ENCODE measurements around the gene ANKRD33.

Gene ANKRD33

GRCh38 chr12:51870504-51870903, 17.4 kb upstream of the ANKRD33 start:
- peaks cover 52% of the 10 kb centered on the region for H3K27me3 ChIP-seq (ENCODE audit: insufficient read depth, low read length)
- no peak overlapping the region for H3K9ac ChIP-seq (ENCODE audit: low read depth, low read length)
- H3K4me1 ChIP-seq (ENCODE audit: insufficient read depth, low read length) = peaks cover 24% of the 10 kb centered on the region
- no peaks in the 10 kb centered on the region for H3K36me3 ChIP-seq (ENCODE audit: insufficient read depth, low read depth, low read length)
- no peaks in the 10 kb centered on the region for H3K9me3 ChIP-seq (ENCODE audit: insufficient read depth, low read depth, low read length)
- H3K4me3 ChIP-seq (ENCODE audit: low read length) = no peak overlapping the region
- H3K27ac ChIP-seq (ENCODE audit: low read length) = no peak overlapping the region

GRCh38 chr12:51871126-51871525, 16.8 kb upstream of the ANKRD33 start:
- H3K27ac ChIP-seq (ENCODE audit: low read length) = no peak overlapping the region
- peaks cover 18% of the 10 kb centered on the region for H3K4me1 ChIP-seq (ENCODE audit: insufficient read depth, low read length)
- no peaks in the 10 kb centered on the region for H3K36me3 ChIP-seq (ENCODE audit: insufficient read depth, low read depth, low read length)
- no peak overlapping the region for H3K4me3 ChIP-seq (ENCODE audit: low read length)
- peaks cover 46% of the 10 kb centered on the region for H3K27me3 ChIP-seq (ENCODE audit: insufficient read depth, low read length)
- no peaks in the 10 kb centered on the region for H3K9me3 ChIP-seq (ENCODE audit: insufficient read depth, low read depth, low read length)
- H3K9ac ChIP-seq (ENCODE audit: low read depth, low read length) = no peak overlapping the region

GRCh38 chr12:51871918-51872688, 15.8 kb upstream of the ANKRD33 start:
- Histone ChIP-seq H3K9ac (ENCODE audit: low read depth, low read length) (no peak overlapping the region), H3K4me3 (ENCODE audit: low read length) (no peak overlapping the region), H3K4me1 (ENCODE audit: insufficient read depth, low read length) (peaks cover 15% of the 10 kb centered on the region), H3K27ac (ENCODE audit: low read length) (no peak overlapping the region), H3K27me3 (ENCODE audit: insufficient read depth, low read length) (peaks cover 44% of the 10 kb centered on the region), H3K36me3 (ENCODE audit: insufficient read depth, low read depth, low read length) (no peaks in the 10 kb centered on the region), H3K9me3 (ENCODE audit: insufficient read depth, low read depth, low read length) (no peaks in the 10 kb centered on the region)

- peaks cover 38% of the 10 kb centered on the region for H3K27me3 ChIP-seq (ENCODE audit: insufficient read depth, low read length)
Observed at GRCh38 chr12:51872689-51872981, 15.3 kb upstream of the ANKRD33 start.

GRCh38 chr12:51873251-51873994, 14.5 kb upstream of the ANKRD33 start:
- no peak overlapping the region for H3K27ac ChIP-seq (ENCODE audit: low read length)
- H3K4me3 ChIP-seq (ENCODE audit: low read length) = no peak overlapping the region
- peaks cover 30% of the 10 kb centered on the region for H3K27me3 ChIP-seq (ENCODE audit: insufficient read depth, low read length)
- H3K9me3 ChIP-seq (ENCODE audit: insufficient read depth, low read depth, low read length) = no peaks in the 10 kb centered on the region
- no peak overlapping the region for H3K9ac ChIP-seq (ENCODE audit: low read depth, low read length)
- H3K36me3 ChIP-seq (ENCODE audit: insufficient read depth, low read depth, low read length) = no peaks in the 10 kb centered on the region
- peaks cover 14% of the 10 kb centered on the region for H3K4me1 ChIP-seq (ENCODE audit: insufficient read depth, low read length)

More at GRCh38 chr12:51872689-51872981, 15.3 kb upstream of the ANKRD33 start:
- peaks cover 15% of the 10 kb centered on the region for H3K4me1 ChIP-seq (ENCODE audit: insufficient read depth, low read length)
- no peaks in the 10 kb centered on the region for H3K36me3 ChIP-seq (ENCODE audit: insufficient read depth, low read depth, low read length)
- H3K9ac ChIP-seq (ENCODE audit: low read depth, low read length) = no peak overlapping the region
- no peak overlapping the region for H3K27ac ChIP-seq (ENCODE audit: low read length)
- H3K9me3 ChIP-seq (ENCODE audit: insufficient read depth, low read depth, low read length) = no peaks in the 10 kb centered on the region
- no peak overlapping the region for H3K4me3 ChIP-seq (ENCODE audit: low read length)

- no peaks in the 10 kb centered on the region for H3K9me3 ChIP-seq (ENCODE audit: insufficient read depth, low read depth, low read length)
- H3K27ac ChIP-seq (ENCODE audit: low read length) = no peak overlapping the region
- H3K9ac ChIP-seq (ENCODE audit: low read depth, low read length) = no peak overlapping the region
- peaks cover 13% of the 10 kb centered on the region for H3K4me1 ChIP-seq (ENCODE audit: insufficient read depth, low read length)
- peaks cover 25% of the 10 kb centered on the region for H3K27me3 ChIP-seq (ENCODE audit: insufficient read depth, low read length)
- H3K4me3 ChIP-seq (ENCODE audit: low read length) = no peak overlapping the region
- H3K36me3 ChIP-seq (ENCODE audit: insufficient read depth, low read depth, low read length) = no peaks in the 10 kb centered on the region
Observed at GRCh38 chr12:51874000-51874399, 13.9 kb upstream of the ANKRD33 start.

- Histone ChIP-seq H3K9ac (ENCODE audit: low read depth, low read length) (no peak overlapping the region), H3K27ac (ENCODE audit: low read length) (no peak overlapping the region), H3K9me3 (ENCODE audit: insufficient read depth, low read depth, low read length) (no peaks in the 10 kb centered on the region), H3K4me1 (ENCODE audit: insufficient read depth, low read length) (peaks cover 12% of the 10 kb centered on the region), H3K36me3 (ENCODE audit: insufficient read depth, low read depth, low read length) (no peaks in the 10 kb centered on the region), H3K4me3 (ENCODE audit: low read length) (no peak overlapping the region), H3K27me3 (ENCODE audit: insufficient read depth, low read length) (peaks cover 23% of the 10 kb centered on the region)
Observed at GRCh38 chr12:51874486-51874885, 13.4 kb upstream of the ANKRD33 start.

GRCh38 chr12:51879102-51879501, 8.8 kb upstream of the ANKRD33 start:
- Histone ChIP-seq H3K9ac (ENCODE audit: low read depth, low read length) (no peak overlapping the region), H3K9me3 (ENCODE audit: insufficient read depth, low read depth, low read length) (no peaks in the 10 kb centered on the region), H3K4me1 (ENCODE audit: insufficient read depth, low read length) (no peaks in the 10 kb centered on the region), H3K36me3 (ENCODE audit: insufficient read depth, low read depth, low read length) (no peaks in the 10 kb centered on the region), H3K27ac (ENCODE audit: low read length) (no peak overlapping the region), H3K27me3 (ENCODE audit: insufficient read depth, low read length) (no peaks in the 10 kb centered on the region), H3K4me3 (ENCODE audit: low read length) (no peak overlapping the region)

GRCh38 chr12:51883295-51883694, 4.6 kb upstream of the ANKRD33 start:
- H3K27me3 ChIP-seq (ENCODE audit: insufficient read depth, low read length) = peaks cover 4% of the 10 kb centered on the region
- H3K27ac ChIP-seq (ENCODE audit: low read length) = no peak overlapping the region
- H3K4me1 ChIP-seq (ENCODE audit: insufficient read depth, low read length) = peaks cover 4% of the 10 kb centered on the region; the same call in 1 of the 2 replicates

GRCh38 chr12:51883998-51884675, 3.8 kb upstream of the ANKRD33 start:
- Histone ChIP-seq H3K4me3 (ENCODE audit: low read length) (no peak overlapping the region), H3K4me1 (ENCODE audit: insufficient read depth, low read length) (peaks cover 4% of the 10 kb centered on the region; the same call in 1 of the 2 replicates), H3K27me3 (ENCODE audit: insufficient read depth, low read length) (peaks cover 12% of the 10 kb centered on the region), H3K9ac (ENCODE audit: low read depth, low read length) (no peak overlapping the region), H3K9me3 (ENCODE audit: insufficient read depth, low read depth, low read length) (no peaks in the 10 kb centered on the region), H3K27ac (ENCODE audit: low read length) (no peak overlapping the region), H3K36me3 (ENCODE audit: insufficient read depth, low read depth, low read length) (no peaks in the 10 kb centered on the region)

More at GRCh38 chr12:51883295-51883694, 4.6 kb upstream of the ANKRD33 start:
- no peaks in the 10 kb centered on the region for H3K36me3 ChIP-seq (ENCODE audit: insufficient read depth, low read depth, low read length)
- H3K9me3 ChIP-seq (ENCODE audit: insufficient read depth, low read depth, low read length) = no peaks in the 10 kb centered on the region
- no peak overlapping the region for H3K9ac ChIP-seq (ENCODE audit: low read depth, low read length)
- H3K4me3 ChIP-seq (ENCODE audit: low read length) = no peak overlapping the region

- no peaks in the 10 kb centered on the region for H3K9me3 ChIP-seq (ENCODE audit: insufficient read depth, low read depth, low read length)
- H3K27me3 ChIP-seq (ENCODE audit: insufficient read depth, low read length) = peaks cover 14% of the 10 kb centered on the region
- H3K36me3 ChIP-seq (ENCODE audit: insufficient read depth, low read depth, low read length) = no peaks in the 10 kb centered on the region
- no peak overlapping the region for H3K4me3 ChIP-seq (ENCODE audit: low read length)
- no peak overlapping the region for H3K27ac ChIP-seq (ENCODE audit: low read length)
- H3K4me1 ChIP-seq (ENCODE audit: insufficient read depth, low read length) = peaks cover 4% of the 10 kb centered on the region; the same call in 1 of the 2 replicates
- no peak overlapping the region for H3K9ac ChIP-seq (ENCODE audit: low read depth, low read length)
Observed at GRCh38 chr12:51884676-51885229, 3.1 kb upstream of the ANKRD33 start.
